ENCODE data around the gene FAHD1.

DNA sequence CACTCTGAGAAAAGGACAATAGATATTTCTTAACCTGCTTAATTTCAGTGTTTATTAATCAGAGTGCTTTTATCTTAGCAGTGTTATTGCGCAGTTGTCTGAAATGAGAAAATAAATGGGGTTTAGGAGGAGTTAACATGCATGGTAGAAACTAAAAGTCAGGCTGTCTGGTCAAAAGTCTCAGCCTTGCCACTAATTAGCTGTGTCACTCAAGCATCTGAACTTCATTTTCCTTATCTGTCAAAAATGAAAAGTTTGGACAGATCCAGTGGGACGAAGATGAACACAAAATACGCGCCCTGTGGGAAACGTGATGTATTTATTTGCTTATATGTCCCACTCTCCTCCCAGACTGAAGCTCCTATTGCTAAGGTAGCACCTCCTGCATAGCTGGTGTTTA lies 51.2 kb downstream of the FAHD1 start:
- TF ChIP-seq, protein P1, sequence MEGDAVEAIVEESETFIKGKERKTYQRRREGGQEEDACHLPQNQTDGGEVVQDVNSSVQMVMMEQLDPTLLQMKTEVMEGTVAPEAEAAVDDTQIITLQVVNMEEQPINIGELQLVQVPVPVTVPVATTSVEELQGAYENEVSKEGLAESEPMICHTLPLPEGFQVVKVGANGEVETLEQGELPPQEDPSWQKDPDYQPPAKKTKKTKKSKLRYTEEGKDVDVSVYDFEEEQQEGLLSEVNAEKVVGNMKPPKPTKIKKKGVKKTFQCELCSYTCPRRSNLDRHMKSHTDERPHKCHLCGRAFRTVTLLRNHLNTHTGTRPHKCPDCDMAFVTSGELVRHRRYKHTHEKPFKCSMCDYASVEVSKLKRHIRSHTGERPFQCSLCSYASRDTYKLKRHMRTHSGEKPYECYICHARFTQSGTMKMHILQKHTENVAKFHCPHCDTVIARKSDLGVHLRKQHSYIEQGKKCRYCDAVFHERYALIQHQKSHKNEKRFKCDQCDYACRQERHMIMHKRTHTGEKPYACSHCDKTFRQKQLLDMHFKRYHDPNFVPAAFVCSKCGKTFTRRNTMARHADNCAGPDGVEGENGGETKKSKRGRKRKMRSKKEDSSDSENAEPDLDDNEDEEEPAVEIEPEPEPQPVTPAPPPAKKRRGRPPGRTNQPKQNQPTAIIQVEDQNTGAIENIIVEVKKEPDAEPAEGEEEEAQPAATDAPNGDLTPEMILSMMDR (IDR thresholded peaks at IDR 0.05; ENCODE audit: borderline replicate concordance, extremely low read depth, low read length, poor library complexity, severe bottlenecking) = no peak
- TF ChIP-seq EZH2 (IDR thresholded peaks at IDR 0.05; ENCODE audit: borderline replicate concordance, low read depth, low read length, severe bottlenecking) = no peak

All from DND-41 (cell line).